ENCODE data around the gene SRD5A1.

- no peak for TF ChIP-seq POLR2A (IDR thresholded peaks at IDR 0.05; ENCODE audit: extremely low read depth, insufficient read length)
- no peak for TF ChIP-seq CTCF (IDR thresholded peaks at IDR 0.05; ENCODE audit: low read depth, low read length)
- no peak for TF ChIP-seq MYC (IDR thresholded peaks at IDR 0.05; ENCODE audit: low read depth, low read length)
- no peak for TF ChIP-seq MAX (IDR thresholded peaks at IDR 0.05; ENCODE audit: low read depth, low read length)
Observed at GRCh38 chr5:6700685-6701355, 67.6 kb downstream of the SRD5A1 start.
